HG02588 (cell line): ENCODE results near the gene COPS3.

Source experiments
- ATAC-seq: cut with Tn5 transposase; IDR thresholded peaks from one replicate; pipeline ENCODE4 v1.9.1; 2021; ENCODE audit warnings: mild to moderate bottlenecking, moderate library complexity; ENCODE audit not compliant: unreplicated experiment

COPS3 gene

GRCh38 chr17:17223736-17224135 lies 57.3 kb downstream of the COPS3 start:
- ATAC-seq, result no peak

- no peak for ATAC-seq
Observed at GRCh38 chr17:17221329-17221728, 59.7 kb downstream of the COPS3 start.

GRCh38 chr17:17220529-17220928 lies 60.5 kb downstream of the COPS3 start:
- ATAC-seq, result no peak

GRCh38 chr17:17217995-17218394 lies 63.1 kb downstream of the COPS3 start:
- no peak for ATAC-seq

- no peak for ATAC-seq
Observed at GRCh38 chr17:17216776-17217175, 64.3 kb downstream of the COPS3 start.

GRCh38 chr17:17216236-17216635 lies 64.8 kb downstream of the COPS3 start:
- no peak for ATAC-seq

- ATAC-seq, result no peak
Observed at GRCh38 chr17:17215575-17215974, 65.5 kb downstream of the COPS3 start.

GRCh38 chr17:17214646-17215436 lies 66.2 kb downstream of the COPS3 start:
- no peak for ATAC-seq

GRCh38 chr17:17213775-17214174 lies 67.3 kb downstream of the COPS3 start:
- ATAC-seq, result no peak

GRCh38 chr17:17207998-17208397 lies 73.0 kb downstream of the COPS3 start:
- ATAC-seq, result no peak

- no peak for ATAC-seq
Observed at GRCh38 chr17:17206913-17207335, 74.1 kb downstream of the COPS3 start.

GRCh38 chr17:17206124-17206912 lies 74.7 kb downstream of the COPS3 start, which contains the start of gene PLD6:
Gene PLD6, minus strand, starts transcription at chr17:17206333. Its CDS starts 47 bp downstream, at chr17:17206286.
- ATAC-seq, result peak; percentile 54

GRCh38 chr17:17205368-17206123 lies 75.5 kb downstream of the COPS3 start:
- peak; percentile 30 for ATAC-seq

- no peak for ATAC-seq
Observed at GRCh38 chr17:17204635-17205231, 76.3 kb downstream of the COPS3 start.

GRCh38 chr17:17204041-17204591 lies 76.9 kb downstream of the COPS3 start:
- no peak for ATAC-seq

GRCh38 chr17:17203173-17203730 lies 77.8 kb downstream of the COPS3 start:
- ATAC-seq, result no peak

GRCh38 chr17:17201907-17202306 lies 79.1 kb downstream of the COPS3 start:
- ATAC-seq, result no peak

- no peak for ATAC-seq
Observed at GRCh38 chr17:17201271-17201670, 79.8 kb downstream of the COPS3 start.

- no peak for ATAC-seq
Observed at GRCh38 chr17:17200831-17201230, 80.2 kb downstream of the COPS3 start.

GRCh38 chr17:17200311-17200710 lies 80.7 kb downstream of the COPS3 start:
- ATAC-seq, result no peak
